Hindlimb muscle (tissue), 1 donor: ENCODE measurements around the gene PLXDC2. TPM values are rescaled to one million over a fixed set of nuclear protein-coding genes. Genes with fewer than 3 reads are reported as not detected.
A peak's percentile ranks its signal among the peaks of the same experiment; 100 is the strongest.

Experiments used
- DNase-seq: peaks from one replicate; pipeline ENCODE4 v3.0.0-alpha.2; 2013
- polyA plus RNA-seq: library from polyadenylated mRNA; unstranded; fragments of 120-200 nt; gene quantifications from one replicate; pipeline ENCODE4 v1.2.1, GENCODE V29; 2013; ENCODE audit not compliant: insufficient read length

PLXDC2 gene
- polyA plus RNA-seq, 1 donor: 31.4 TPM

DNA sequence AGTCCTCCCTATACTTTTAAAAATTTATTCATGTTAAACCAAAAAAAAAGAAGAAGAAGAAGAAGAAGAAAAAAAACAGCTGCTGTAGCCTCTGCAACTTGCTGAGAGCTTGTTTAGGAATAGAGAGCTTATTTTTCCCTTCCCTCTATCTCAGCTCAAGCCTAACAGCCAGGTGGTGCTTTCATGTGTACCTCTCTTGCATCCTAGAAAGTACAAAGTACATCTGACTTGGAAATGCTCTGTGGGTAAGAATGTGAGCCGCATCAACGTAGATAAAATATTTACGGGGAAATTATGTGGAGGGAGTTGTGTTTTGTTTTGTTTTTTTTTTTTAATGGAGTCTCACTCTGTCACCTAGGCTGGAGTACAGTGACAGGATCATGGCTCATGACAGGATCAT lies 99.6 kb downstream of the PLXDC2 start:
- no peak for DNase-seq

DNA sequence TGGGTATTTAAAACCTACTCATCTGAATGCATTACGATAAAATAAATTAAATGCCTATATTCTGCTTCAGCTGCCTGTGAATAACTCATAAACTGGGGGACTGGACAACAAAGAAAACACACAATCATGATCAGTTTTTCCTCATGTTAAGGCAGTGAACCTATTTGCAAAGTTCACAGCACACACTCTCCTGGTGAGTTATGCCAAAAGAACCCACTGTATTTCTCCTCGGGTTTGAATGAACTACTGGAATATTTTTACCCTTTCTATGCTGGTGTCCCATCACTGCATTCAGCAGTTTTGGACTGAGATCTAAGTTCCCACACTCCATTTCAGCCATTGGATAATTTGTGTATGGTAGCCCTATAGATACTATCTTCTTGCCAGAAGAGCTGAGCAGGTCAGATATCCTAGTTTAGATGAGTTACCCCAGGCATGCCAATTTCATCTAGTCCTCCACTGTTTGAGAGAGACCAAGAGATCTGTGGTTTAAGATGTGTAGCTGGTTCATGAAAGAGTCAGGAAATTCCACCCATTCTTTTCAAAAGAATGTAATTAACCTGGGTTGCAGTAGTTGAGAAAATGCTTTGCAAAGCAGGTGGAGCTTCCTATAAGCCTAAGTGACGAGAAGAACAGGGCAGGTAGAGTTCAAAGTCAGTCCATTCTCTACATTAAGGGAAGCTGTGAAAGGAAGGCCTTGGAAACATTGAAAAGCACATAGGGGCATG lies 101.7 kb downstream of the PLXDC2 start:
- no peak for DNase-seq

GRCh38 chr10:19918794-19919193 lies 102.6 kb downstream of the PLXDC2 start:
- DNase-seq: no peak

GRCh38 chr10:19919671-19920070 lies 103.4 kb downstream of the PLXDC2 start:
- no peak for DNase-seq

DNA sequence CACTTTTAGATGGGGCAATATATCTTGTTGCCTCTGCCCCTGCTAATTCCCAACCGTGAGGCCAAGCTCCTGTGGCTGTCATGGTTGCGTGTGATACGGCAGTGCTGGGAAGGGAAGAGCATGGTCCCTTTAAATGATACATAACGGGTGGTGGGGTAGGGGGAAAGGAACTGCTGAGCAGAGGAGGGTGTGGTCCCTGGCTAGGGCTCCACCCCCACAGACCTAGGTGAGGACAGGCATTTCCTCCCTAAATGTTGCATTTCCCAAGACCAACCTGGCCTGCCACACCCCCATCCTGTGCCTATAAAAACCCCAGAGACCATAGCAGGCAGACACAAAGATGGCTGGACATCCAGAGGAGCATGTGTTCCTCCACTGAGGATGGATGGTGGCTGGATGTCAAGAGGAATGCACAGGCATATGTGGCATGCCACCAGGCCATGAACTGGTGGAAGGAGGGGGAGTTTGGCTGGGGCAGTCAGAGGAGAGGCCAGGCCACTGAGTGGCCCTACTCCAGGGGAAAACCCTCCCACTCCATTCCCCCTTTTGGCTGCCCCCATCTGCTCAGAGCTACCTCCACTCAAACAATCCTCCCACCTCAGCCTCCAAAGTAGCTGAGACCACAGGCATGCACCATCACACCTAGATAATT lies 104.0 kb downstream of the PLXDC2 start:
- DNase-seq: no peak

- peak; percentile 59 for DNase-seq
These were observed 105.3 kb downstream of the PLXDC2 start for GRCh38 chr10:19921300-19922140.

DNA sequence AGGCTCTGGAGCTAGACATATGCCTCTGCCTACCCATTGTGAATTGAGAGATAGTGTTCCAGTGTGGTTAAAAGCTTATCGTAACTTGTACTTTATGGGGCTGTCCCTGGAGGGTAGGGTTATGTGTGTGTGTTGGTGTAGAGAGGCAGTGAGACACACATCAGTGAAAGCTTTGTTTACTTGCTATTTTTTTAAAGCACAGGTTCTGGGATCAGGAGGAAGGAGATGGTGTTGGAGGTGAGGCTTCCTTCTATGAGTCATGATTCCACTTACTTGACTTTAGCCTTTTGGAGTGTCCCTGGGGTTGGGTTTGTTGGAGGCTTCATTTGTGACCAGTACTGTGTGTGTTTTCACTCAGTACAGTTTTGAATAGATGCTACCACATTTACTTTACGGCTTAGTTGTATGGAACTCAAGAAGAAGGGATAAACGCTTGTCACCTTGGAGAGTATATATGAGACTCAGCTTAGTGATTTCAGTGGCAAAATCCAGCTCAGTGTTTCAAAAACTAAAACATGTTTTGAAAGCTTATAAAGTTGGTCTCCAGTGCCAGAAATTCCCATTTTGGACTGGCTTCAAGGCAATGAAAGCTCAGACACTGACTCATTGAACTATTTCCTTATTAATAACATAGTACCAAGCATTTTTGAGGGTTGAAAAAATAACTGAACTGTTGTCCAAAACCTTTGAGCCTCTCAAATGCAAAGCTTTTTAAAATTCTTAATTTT lies 106.2 kb downstream of the PLXDC2 start:
- DNase-seq: peak; percentile 56

GRCh38 chr10:19925064-19925463 lies 108.8 kb downstream of the PLXDC2 start:
- DNase-seq: no peak

- DNase-seq: no peak
These were observed 112.7 kb downstream of the PLXDC2 start for GRCh38 chr10:19928936-19929335.

DNA sequence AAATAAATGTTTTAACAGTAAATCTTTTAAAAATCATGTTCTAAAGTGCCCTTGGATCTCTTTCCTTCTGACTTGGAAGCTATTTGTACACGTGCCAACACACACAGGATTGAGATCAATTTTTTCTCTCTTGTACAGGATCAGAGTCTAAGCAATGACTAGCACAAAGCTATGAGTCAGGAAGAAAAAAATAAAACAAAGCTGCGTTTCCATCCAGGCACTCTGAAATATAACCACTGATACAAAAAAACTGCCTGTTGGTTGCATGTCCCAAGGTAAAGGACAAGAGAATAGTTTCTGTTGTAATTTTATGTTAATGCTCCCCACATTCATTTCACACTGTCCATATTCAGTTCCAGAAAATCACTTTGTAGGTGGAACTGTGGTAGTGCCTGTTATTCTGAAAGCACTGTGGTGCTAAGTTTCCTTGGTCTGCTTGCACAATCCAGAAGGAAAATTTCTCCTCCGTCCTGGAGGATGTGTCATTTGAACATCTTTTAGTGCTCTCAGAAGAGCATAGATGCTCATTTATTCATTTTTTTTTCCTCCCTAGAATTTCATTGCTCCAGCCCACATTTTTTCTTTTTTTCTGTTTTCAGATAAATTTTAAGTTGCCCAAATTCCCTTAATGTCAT lies 113.4 kb downstream of the PLXDC2 start:
- no peak for DNase-seq

GRCh38 chr10:19930936-19931893 lies 115.0 kb downstream of the PLXDC2 start:
- peak; percentile 88 for DNase-seq

DNA sequence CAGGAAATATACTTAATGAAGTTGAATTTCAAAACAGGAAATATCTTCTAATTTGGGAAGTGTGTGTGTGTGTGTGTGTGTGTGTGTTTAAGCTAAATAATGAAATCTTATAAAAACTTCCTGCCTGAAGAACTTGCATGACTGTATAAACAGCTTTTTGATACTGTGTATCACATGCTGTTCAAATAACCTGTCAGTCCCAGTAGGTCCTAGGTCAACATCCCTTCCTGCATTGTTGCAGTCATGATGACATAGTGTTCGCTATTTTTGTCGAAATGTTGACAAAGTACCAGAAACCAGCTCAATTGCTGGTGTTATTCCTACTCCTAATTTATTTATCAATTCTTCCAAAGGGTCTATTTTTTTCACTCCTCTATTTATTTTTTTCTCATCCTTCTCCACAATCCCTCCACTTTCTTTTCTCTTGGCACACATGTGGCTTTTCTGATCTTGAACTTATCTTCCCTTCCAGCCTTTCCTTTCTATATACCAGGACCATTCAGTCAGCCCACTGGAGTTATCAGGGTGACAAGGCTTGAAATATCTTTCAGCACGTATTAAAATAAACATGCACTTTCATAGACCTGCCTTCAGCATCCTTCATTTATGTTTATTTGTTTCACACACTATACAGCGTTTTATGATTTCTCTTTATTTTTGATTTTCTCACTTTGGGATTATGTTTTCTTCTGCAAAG lies 115.8 kb downstream of the PLXDC2 start:
- no peak for DNase-seq

GRCh38 chr10:19932806-19933371 lies 116.7 kb downstream of the PLXDC2 start:
- DNase-seq: no peak

- no peak for DNase-seq
These were observed 117.5 kb downstream of the PLXDC2 start for GRCh38 chr10:19933772-19934171.

DNA sequence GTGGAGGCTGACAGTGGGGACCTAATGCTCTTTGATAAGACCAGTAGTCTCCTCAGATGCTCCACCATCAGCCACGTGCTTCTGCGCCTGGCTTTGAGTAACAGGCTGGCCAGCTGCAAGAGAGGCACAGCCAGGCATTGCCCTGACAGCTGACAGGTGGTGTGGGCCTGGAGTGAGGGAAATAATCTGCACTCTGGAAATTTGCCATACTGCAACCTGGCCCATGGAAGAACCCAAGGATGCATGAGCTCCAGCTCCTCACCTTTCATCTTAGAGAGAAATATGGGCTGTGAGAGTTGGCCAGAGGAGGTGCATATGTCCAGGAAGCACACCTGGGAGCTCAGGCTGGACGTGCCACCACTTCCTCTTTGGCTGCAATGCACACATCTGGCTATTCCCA lies 118.9 kb downstream of the PLXDC2 start:
- DNase-seq: no peak

GRCh38 chr10:19936289-19936688 lies 120.1 kb downstream of the PLXDC2 start:
- no peak for DNase-seq

- no peak for DNase-seq
These were observed 121.8 kb downstream of the PLXDC2 start for GRCh38 chr10:19937989-19938388.

DNA sequence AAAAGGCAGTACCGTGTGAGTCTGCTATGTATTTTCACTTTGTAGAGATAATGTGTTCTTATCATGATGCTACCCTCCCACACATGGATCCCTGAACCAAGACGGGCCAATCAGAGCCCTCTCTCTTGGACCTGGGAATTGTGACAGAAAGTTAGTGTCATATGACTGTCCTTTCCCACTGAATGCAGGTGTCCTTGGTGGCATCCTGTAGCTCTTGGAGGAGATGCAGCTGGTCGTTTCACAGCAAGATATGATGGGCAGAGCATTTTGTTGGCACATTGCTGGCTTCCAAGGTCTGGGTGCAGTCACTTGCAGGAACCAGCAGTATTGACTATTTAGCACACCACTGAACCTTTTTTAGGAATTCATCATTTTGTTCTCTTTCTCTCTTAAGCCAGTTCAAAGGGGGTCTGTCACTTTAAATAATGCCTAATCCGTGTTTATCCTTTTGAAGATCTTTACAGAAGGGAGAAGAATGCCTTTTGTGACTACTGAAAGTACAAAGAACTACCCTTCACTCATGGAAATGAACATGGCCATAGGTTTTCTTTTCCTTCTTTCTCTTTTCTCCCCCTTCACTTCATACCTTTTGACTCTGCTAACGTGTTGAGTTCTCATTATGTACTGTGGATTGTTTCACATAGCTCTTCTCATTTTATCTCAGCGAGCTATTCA lies 125.1 kb downstream of the PLXDC2 start:
- DNase-seq: no peak

GRCh38 chr10:19944911-19945663 lies 128.9 kb downstream of the PLXDC2 start:
- peak; percentile 76 for DNase-seq
